HepG2 (cell line): ENCODE data around the gene MAVS.

Experiments used
- ZNF629 ChIP-seq: sonication (generic); formaldehyde crosslinking; conservative IDR thresholded peaks from 2 replicates; pipeline ENCODE4 v1.5.0; 2020; ENCODE audit warnings: missing genetic modification reagents
- TF ChIP-seq, protein P1 (sequence below): sonication (generic); formaldehyde crosslinking; IDR thresholded peaks from 2 replicates; pipeline ENCODE4 v1.5.0; 2020; ENCODE audit warnings: missing genetic modification reagents
- TF ChIP-seq, protein P2 (sequence below): fragments of 450-650 bp; IDR thresholded peaks from 2 replicates; pipeline ENCODE4 v1.6.1; 2017; ENCODE audit warnings: mild to moderate bottlenecking
- TF ChIP-seq, protein P3 (sequence below): IDR thresholded peaks from 2 replicates; pipeline ENCODE4 v1.6.1; 2016; ENCODE audit warnings: low read depth, borderline replicate concordance

- TF ChIP-seq, protein P1, sequence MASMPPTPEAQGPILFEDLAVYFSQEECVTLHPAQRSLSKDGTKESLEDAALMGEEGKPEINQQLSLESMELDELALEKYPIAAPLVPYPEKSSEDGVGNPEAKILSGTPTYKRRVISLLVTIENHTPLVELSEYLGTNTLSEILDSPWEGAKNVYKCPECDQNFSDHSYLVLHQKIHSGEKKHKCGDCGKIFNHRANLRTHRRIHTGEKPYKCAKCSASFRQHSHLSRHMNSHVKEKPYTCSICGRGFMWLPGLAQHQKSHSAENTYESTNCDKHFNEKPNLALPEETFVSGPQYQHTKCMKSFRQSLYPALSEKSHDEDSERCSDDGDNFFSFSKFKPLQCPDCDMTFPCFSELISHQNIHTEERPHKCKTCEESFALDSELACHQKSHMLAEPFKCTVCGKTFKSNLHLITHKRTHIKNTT (CRISPR knock-in tag): no peak
- TF ChIP-seq, protein P2, sequence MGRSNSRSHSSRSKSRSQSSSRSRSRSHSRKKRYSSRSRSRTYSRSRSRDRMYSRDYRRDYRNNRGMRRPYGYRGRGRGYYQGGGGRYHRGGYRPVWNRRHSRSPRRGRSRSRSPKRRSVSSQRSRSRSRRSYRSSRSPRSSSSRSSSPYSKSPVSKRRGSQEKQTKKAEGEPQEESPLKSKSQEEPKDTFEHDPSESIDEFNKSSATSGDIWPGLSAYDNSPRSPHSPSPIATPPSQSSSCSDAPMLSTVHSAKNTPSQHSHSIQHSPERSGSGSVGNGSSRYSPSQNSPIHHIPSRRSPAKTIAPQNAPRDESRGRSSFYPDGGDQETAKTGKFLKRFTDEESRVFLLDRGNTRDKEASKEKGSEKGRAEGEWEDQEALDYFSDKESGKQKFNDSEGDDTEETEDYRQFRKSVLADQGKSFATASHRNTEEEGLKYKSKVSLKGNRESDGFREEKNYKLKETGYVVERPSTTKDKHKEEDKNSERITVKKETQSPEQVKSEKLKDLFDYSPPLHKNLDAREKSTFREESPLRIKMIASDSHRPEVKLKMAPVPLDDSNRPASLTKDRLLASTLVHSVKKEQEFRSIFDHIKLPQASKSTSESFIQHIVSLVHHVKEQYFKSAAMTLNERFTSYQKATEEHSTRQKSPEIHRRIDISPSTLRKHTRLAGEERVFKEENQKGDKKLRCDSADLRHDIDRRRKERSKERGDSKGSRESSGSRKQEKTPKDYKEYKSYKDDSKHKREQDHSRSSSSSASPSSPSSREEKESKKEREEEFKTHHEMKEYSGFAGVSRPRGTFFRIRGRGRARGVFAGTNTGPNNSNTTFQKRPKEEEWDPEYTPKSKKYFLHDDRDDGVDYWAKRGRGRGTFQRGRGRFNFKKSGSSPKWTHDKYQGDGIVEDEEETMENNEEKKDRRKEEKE: no peak
- TF ChIP-seq ZNF629 (CRISPR knock-in tag): no peak
- TF ChIP-seq, protein P3, sequence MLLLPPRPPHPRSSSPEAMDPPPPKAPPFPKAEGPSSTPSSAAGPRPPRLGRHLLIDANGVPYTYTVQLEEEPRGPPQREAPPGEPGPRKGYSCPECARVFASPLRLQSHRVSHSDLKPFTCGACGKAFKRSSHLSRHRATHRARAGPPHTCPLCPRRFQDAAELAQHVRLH: no peak
Measured at GRCh38 chr20:3864518-3864917, 17.9 kb downstream of the MAVS start.
